Measurements from ENCODE around the gene SMIM24.
"Not testable (repeated sequence)": the region's sequence is repeated elsewhere in the genome, so short reads cannot be mapped to it uniquely, and the experiment has no call there.

Gene SMIM24

DNA sequence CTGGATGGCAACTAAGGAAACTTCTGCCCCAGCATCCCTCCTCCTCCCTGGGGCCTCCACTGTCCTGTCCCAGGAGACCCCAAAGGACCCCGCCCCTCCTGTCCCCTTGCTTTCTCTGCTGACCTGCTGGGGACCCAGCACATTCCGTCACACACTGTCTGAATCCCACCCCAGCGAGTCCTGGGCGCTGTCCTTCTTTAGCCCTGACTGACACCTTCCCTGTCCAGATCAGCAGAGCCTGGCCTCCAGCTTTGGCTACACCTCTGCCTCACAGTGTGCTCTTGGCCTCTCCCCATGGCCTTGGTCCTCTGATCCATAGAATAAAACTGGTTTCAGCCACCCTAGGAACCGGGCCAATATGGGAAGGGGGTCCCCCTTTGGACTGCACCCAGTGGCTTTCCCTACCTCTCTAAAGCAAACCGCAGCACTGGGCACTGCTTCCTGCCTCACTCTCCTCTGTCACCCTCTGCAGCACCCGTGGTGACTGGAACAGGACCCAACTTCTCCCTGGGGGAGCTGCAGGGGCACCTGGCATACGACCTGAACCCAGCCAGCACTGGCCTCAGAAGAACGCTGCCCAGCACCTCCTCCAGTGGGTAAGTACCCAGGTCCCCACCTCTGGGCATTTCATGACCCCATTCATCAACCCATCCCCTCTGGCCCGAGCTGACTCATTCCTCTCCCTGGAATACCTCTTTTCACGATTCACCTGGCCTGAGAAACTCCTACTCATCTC lies 46.4 kb downstream of the SMIM24 start:
- DNase-seq (ENCODE audit: low read depth) = no peak

DNA sequence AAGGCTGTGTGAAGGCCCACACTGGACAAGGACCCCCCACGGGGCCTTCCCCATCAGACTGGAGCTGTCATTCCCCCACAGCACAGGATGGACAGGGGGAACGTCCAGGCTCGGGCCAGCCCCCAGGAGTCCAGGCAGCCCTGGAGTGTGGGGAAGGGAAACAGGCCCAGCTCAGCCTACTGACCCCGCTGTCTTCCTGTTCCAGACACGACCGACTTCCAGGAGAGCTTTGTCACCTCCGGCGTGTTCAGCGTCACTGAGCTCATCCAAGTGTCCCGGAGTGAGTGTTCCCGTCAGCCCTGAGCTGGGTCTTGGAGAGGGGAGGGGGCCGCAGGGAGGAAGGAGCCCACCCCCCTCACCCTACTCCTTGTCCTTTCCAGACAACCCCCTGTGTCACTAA lies 47.0 kb downstream of the SMIM24 start:
- no peak for DNase-seq (ENCODE audit: low read depth)

DNA sequence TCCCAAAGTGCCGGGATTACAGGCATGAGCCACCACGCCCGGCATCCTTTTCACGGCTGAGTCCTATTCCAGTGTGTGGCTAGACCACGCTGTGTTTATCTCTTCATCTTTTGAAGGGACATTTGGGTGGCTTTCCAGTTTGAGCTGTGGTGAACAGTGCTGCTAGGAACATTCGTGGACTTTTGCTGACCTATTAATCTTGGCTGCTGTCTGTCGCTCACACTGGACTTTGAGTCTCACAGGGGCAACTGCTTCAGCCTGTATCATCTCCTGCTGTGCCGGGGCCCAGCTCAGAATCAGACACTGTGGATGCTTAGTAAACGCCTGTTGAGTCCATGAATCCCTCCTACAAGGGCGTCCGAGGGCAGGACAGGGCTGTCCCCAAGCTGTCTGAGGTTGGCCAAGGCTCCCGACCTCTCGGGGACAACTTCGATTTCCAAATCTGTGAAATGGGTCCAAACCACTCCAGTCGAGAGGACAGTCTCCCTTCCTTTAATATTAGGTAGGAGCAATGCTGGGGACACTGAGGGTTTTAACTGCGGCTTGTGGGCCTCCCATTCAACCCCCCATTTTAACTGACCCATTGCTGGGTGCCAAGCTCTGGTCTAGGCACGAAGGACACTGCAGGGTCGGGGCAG lies 48.4 kb downstream of the SMIM24 start:
- no peak for DNase-seq (ENCODE audit: low read depth)

DNA sequence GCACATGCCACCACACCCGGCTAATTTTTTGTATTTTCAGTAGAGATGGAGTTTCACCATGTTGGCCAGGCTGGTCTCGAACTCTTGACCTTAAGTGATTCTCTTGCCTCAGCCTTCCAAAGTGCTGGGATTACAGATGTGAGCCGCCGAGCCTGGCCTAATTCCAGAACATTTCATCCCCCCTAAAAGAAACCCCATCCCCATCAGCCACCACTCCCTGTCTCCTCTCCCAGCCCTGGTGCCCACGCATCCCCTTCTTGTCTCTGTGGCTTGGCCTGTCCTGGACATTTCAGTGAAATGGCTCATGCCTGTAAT lies 50.0 kb downstream of the SMIM24 start:
- not testable (repeated sequence) for DNase-seq (ENCODE audit: low read depth)

DNA sequence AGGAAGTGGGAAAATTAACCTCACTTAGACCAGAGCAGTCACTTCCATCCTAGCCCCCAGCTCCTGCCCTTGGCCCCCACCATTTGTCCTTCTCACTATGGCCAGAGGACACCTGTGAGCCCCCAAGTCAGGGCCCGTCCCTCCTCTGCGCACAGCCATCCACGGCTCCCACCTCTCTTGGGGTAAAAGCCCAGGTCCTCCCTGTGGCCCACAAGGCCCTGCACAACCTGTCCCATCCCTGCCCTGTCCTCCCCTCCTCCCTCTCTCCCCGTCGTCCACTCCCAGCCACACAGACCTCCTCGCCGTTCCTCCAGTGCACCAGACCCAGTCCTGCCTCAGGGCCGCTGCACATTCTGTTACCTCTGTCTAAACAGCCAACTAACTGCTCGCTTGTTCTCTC lies 53.9 kb downstream of the SMIM24 start:
- no peak for DNase-seq (ENCODE audit: low read depth)

Measured in T follicular helper cell (primary cell).